HG02840 (cell line): ENCODE measurements around the gene CELA1.
"Not testable (repeated sequence)": the region's sequence is repeated elsewhere in the genome, so short reads cannot be mapped to it uniquely, and the experiment has no call there.

Experiments used
- ATAC-seq: cut with Tn5 transposase; IDR thresholded peaks from one replicate; pipeline ENCODE4 v1.9.1; 2021; ENCODE audit warnings: mild to moderate bottlenecking, moderate library complexity, moderate number of reproducible peaks; ENCODE audit not compliant: unreplicated experiment, low FRiP score

Gene CELA1

GRCh38 chr12:51349026-51349425, 2.5 kb upstream of the CELA1 start:
- no peak for ATAC-seq

GRCh38 chr12:51348116-51348515, 1.6 kb upstream of the CELA1 start:
- ATAC-seq: no peak

GRCh38 chr12:51345681-51346080, 798 bp downstream of the CELA1 start:
- no peak for ATAC-seq

- no peak for ATAC-seq
Observed at GRCh38 chr12:51343201-51343600, 3.3 kb downstream of the CELA1 start.

GRCh38 chr12:51342416-51342815, 4.1 kb downstream of the CELA1 start:
- no peak for ATAC-seq

- no peak for ATAC-seq
Observed at GRCh38 chr12:51341251-51342007, 5.0 kb downstream of the CELA1 start.

- no peak for ATAC-seq
Observed at GRCh38 chr12:51339750-51340149, 6.7 kb downstream of the CELA1 start.

GRCh38 chr12:51337336-51337735, 9.1 kb downstream of the CELA1 start:
- not testable (repeated sequence) for ATAC-seq

GRCh38 chr12:51335931-51336330, 10.5 kb downstream of the CELA1 start:
- no peak for ATAC-seq

- ATAC-seq: no peak
Observed at GRCh38 chr12:51334764-51335163, 11.7 kb downstream of the CELA1 start.

- ATAC-seq: no peak
Observed at GRCh38 chr12:51333536-51333935, 12.9 kb downstream of the CELA1 start.

- ATAC-seq: no peak
Observed at GRCh38 chr12:51330186-51330585, 16.3 kb downstream of the CELA1 start.

GRCh38 chr12:51329742-51330141, 16.7 kb downstream of the CELA1 start:
- ATAC-seq: no peak

GRCh38 chr12:51328587-51328986, 17.9 kb downstream of the CELA1 start:
- ATAC-seq: no peak

GRCh38 chr12:51326698-51327439, 19.6 kb downstream of the CELA1 start:
- ATAC-seq: peak; percentile 44

- ATAC-seq: no peak
Observed at GRCh38 chr12:51324953-51325352, 21.5 kb downstream of the CELA1 start.

GRCh38 chr12:51323966-51324895, 22.2 kb downstream of the CELA1 start, which contains the start of gene BIN2:
TSS of gene BIN2 (minus strand) at chr12:51324174. CDS start at chr12:51324102, 72 bp downstream.
- peak; percentile 52 for ATAC-seq

GRCh38 chr12:51323317-51323960, 23.0 kb downstream of the CELA1 start:
- peak; percentile 15 for ATAC-seq

- no peak for ATAC-seq
Observed at GRCh38 chr12:51322452-51322851, 24.0 kb downstream of the CELA1 start.

GRCh38 chr12:51321882-51322281, 24.6 kb downstream of the CELA1 start:
- no peak for ATAC-seq
